SH-SY5Y (cell line): ENCODE measurements around the gene SNX4.

ENCODE experiments used
- GATA2 ChIP-seq: IDR thresholded peaks from 2 replicates; pipeline ENCODE4 v1.6.1; 2011; ENCODE audit warnings: mild to moderate bottlenecking, low read depth, low read length
- GATA3 ChIP-seq: IDR thresholded peaks from 2 replicates; pipeline ENCODE4 v1.6.1; 2011; ENCODE audit warnings: low read depth, mild to moderate bottlenecking, low read length, moderate library complexity

SNX4 gene

DNA sequence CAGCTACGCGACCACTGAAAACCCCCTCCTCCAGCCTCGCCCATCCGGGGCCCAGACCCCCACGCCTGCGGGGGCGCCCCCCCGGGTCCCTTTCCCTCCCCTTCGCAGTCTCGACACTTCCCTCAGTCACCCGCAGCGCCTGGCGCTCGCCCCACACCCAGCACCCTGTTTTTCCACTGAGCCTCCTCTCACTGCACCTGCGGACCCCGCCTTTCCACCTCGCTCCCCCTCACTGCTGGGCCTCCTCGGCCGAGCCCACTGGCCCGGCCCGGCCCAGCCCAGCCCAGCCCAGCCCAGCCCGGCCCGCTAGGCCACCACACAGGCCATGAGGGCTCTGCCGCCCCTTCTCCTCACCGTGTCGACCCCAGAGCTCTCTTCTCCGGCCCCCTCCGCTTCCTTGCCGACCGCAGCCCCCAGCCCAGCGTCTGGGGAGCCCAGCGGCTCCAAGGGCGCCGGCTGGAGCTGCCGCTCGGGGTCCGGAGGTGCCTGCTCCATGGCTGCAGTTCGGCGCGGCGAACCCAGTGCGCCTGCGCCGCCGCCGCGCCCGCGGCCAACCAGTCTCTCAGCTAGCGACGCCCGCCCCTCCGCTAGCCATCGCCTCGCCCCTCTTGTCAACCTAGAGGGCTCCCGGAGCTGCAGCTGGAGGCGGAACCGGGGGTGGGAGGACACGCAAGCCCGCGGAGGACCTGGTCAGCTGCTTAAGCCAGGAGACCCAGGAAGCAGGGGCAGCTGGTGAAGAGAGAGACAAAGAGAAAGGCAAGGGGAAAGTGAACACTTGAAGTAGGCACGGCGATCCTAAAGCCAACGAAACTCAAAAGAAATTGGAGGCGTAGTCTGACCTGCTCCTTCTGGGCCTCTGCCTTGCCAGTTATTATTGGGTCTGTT, at the start of gene SNX4:
Gene SNX4, minus strand, starts transcription at position 525 of the 885 bp plus-strand sequence. Its CDS starts 30 bp downstream, at position 495.
- TF ChIP-seq GATA3 (no peak), GATA2 (no peak)

DNA sequence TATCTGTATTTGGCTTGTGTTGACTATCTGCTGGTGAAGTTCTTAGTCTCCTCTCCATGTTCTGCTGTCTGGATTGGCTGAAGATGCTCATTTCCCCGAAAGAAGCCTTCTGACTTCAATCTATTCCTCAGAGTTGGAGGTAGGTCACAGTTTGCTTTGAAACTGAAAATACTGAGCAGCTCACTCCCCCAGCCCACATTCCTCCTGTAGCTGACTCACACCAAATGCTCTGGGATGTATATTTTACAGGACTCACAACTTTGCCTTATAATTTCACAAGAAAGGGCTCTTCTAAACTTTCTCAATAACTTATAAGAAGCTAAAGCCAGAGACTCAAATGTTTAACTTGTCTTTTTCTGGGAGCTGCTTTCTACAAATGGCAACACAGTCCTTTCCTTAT, 36.3 kb upstream of the SNX4 start:
- TF ChIP-seq GATA3 = no peak
- TF ChIP-seq GATA2 = no peak

DNA sequence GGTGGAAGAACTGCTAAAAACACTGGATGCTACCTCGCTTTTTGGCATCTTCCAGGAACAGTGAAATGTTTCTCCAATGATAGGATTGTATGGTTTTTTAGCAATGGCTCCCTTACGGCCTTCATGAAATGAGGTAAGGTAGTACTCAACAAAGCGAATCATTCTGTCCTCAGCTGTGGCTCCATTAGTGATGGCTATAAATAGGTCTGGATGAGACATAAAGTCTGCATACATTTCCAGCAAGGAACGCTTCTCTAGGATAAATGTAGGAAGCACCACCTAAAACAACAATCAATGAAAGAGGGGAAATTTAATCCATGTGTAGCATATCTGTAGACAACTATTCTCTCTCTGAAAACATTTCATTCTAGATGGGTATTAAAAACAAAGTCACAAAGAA, 32.4 kb upstream of the SNX4 start:
- TF ChIP-seq GATA3 (no peak), GATA2 (no peak)

DNA sequence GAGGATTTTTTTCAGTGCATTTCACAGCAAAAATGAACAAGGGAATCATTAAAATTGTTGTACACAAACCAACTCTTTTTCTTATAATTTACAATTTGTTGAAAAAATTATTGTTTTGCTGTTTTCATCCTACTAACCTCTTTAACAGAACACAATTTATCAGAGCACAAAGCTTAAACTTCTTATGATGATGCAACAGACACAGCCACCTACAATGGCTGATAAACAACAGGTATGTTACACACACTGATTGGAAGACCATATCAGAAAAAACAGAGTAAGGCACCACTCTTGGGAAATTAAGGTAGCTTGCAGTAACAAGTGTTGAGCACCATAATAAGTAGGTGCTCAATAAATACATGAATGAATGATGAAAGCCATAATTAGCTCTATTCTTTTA, 8.9 kb upstream of the SNX4 start:
- no peak for TF ChIP-seq GATA2
- TF ChIP-seq GATA3 = no peak

DNA sequence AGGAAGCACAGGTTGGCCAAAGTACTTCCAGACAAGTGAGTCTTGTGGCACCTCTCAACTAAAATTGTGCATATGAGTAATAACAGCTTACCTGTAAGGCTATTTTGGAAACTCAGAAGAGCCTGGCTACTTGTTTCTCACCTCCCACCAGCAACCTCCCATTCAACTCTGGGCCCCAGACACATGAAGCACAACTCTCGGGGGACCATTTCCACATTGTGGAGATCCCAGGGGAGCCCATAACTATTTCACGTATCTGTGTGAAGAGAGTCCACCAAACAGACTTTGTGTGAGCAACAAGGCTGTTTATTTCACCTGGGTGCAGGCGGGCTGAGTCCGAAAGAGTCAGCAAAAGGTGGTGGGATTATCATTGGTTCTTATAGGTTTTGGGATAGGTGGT, 5.2 kb upstream of the SNX4 start:
- no peak for TF ChIP-seq GATA2
- no peak for TF ChIP-seq GATA3

DNA sequence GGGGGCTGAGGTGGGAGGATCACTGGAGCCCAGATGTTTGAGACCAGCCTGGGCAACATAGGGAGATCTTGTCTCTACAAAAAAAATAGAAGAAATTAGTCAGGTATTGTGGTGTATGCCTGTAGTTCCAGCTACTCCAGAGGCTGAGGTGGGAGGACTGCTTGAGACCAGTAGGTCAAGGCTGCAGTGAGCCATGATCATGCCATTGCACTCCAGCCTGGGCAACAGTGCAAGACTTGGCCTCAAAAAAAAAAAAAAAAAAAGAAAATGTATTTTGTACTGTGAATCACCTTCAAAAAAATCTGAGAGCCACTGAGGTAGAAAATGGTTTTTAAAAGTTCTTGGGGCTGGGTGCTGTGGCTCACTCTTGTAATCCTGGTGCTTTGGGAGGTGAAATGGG, 4.6 kb downstream of the SNX4 start:
- no peak for TF ChIP-seq GATA2
- no peak for TF ChIP-seq GATA3

DNA sequence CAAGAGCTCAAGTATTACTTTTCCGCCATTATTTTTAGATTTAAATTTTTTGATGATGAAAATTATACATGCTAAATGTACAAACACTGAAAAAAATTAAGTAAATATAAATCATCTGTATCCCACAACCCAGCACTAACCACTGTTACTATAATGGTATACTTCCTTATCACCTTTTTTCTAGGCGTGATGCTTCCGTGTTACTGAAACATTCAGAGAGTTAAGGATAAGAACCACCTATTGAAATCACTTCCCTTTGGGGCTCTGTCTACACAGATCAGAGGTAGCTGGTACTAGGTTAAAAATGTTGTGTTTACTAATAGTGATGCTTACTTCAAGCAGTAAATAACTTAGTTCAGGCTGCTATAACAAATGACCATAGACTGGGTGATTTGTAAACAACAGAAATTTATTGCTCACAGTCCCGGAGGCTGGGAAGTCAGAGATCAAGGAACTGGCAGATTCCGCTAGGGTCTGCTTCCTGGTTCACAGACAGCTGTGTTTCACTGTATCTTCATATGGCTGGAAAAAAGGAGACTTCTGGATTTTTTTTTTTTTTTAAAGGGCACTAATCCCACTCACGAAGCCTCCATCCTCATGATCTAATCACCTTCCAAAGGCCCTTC, 6.4 kb downstream of the SNX4 start:
- no peak for TF ChIP-seq GATA3
- TF ChIP-seq GATA2 = no peak

DNA sequence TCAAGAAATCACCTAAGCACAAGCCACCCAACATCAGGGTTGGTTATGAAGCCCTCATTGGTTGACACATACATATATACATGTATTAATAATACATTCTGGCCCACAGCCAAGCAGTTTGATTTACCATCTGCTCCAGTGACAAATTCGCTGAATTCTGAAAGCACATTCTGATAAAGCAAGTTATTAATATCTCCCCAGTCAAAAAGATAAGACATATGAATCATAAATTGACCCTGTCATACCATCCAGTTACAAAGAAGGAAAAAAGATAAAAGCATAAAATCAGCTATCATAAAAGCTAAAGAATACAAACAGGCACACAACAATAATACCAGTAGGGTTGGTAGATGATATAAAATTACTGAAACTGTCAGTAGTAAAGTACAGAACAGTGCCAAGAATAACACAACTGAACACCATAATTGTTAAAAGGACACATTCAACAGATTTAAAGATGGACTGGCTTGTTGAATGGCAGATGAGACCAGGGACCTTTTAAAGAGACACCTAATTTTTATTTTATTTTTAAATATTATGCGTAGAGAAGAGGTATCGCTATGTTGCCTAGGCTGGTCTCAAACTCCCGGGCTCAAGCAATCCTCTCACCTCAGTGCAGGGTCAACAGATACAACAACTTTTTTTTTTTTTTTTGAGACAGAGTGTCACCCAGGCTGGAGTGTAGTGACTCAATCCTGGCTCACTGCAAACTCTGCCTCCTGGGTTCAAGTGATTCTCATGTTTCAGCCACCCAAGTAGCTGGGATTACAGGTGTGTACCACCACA, 7.7 kb downstream of the SNX4 start:
- TF ChIP-seq GATA2 = peak; percentile 42
- TF ChIP-seq GATA3 = no peak

DNA sequence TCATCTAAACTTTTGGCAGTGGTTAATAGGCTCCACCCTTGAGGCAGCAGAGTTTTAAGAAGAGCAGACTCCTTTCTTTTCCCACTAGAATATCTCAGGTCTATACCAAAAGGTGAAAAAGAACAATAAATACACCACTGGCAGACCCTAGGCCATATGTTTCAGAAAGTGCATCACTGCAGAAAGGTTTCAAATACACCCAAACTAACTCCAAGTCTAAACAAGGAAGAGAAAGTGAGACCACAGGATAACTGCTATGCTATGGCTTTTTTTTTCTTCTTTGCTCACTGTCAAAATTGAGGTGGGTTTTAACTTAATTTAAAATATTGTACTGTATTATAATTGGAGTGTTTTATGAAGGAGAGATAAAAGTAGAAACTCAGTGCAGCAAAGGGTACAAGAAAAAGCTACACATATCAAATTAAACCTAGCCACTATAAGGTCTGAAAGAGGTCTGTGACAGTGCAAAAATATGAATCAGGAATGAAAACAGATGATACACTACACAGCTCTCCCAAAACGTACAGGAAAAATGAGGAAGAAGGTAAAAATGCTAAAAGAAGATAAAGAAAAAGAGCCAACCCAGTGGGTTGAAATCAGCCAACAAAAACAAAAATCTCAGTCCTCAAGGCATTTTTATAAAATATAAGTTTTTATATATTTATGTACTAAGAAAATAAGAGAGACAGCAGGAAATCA, 8.4 kb downstream of the SNX4 start:
- no peak for TF ChIP-seq GATA2
- TF ChIP-seq GATA3 = no peak

DNA sequence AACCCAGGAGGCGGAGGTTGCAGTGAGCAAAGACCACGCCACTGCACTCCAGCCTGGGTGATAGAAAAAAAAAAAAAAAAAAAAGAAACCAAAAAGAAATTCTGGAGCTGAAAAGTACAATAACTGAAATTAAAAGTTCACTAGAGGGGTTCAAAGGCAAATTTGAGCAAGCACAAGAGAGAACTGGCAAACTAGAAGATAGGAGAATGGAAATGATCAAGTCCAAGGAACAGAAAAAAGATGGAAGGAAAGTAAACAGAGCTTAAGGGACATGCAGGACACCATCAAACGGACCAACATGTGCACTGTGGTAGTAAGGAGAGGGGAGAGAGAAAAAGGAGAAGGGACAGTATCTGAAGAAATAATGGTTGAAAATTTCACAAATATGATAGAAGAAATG, 12.9 kb downstream of the SNX4 start:
- TF ChIP-seq GATA2 (no peak), GATA3 (no peak)

DNA sequence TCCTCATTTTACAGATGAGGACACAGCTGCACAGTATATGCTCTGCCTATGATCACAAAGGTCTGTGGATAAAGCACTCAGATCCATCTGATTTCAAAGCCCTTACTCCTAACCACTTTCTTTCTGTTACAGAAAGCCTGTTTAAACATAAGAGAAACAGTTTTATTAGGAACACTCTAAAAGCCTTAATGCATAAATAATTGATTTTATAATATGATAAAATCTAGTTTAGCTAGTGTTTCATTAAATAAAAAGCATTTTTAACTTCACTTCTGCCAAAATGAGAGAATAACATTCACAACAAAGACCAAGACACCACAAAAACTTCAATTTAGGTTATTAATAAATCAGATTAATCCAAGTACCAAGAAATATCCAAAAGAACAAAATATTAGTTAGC, 21.4 kb downstream of the SNX4 start:
- TF ChIP-seq GATA2 = no peak

DNA sequence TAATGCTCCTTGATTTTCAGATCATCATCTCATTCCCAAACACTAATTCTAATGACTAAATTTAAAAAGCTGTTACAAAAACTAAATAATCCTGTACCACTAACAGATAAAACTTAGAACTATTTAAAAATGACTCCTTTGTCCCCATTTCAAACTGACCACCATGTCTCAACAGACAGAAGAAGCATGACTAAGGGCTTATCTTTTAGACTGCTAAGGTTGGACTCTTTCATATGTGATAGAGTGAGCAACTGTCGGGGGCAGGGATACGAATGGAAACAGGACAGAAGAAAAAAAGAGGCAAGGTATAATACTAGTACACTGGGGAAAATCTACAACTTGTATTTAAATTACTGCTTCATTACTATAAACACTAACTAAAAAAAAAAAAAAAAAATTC, 23.3 kb downstream of the SNX4 start:
- TF ChIP-seq GATA3 = no peak
- TF ChIP-seq GATA2 = no peak

DNA sequence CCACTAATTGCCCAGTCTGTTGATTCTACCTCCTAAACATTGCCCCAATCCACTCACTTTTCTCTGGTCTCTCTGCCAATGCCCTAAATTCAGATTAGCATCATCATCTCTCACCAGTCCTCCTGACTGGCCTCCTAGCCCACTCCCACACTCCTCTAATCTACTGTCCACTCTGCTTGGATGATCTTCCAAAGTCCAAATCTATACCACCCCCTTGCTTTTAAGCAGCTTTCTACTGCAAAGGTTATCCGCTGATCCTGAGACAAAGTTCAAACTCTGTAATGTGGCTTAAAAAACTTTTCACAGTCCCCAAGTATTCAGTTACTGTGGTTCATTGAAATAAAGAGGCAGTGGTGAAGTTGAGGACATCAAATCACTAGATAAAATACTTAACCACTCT, 37.6 kb downstream of the SNX4 start:
- TF ChIP-seq GATA2 (no peak), GATA3 (no peak)

DNA sequence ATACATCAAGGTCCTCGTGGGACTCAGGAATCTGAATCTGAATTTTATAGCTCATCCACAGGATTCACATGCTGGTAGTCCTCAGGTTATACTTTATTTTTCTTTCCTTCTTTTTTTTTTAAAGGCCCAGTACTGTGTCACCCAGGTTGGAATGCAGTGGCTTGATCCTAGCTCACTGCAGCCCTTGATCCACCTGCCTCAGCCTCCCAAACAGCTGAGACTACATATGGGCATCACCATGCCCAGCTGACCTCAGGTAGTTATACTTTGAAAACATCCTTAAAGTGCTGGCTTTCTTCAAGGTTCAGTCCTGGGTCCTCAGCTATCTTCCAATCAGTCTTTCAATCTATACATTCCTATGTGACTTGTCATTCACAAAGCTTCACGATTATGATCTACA, 38.2 kb downstream of the SNX4 start:
- no peak for TF ChIP-seq GATA2
- no peak for TF ChIP-seq GATA3
